Peyer's patch (tissue), 4 donors: ENCODE results near the gene ZNF799.

ENCODE experiments used
- CTCF ChIP-seq, 6 experiments: fragments of 450-650 bp in 4 of 6; fragments of 200-600 bp in 2 of 6; sonication (generic) in 1 of 6; IDR thresholded peaks; one replicate each; pipeline ENCODE4 v1.5.1; 2017 to 2019; ENCODE audit warnings: antibody characterized with exemption in 6 of 6, mild to moderate bottlenecking in 3 of 6, moderate library complexity in 1 of 6
- POLR2A ChIP-seq, 2 donors: fragments of 450-650 bp; IDR thresholded peaks; one replicate each; pipeline ENCODE4 v1.5.1; 2017; ENCODE audit warnings: antibody characterized with exemption in 2 of 2, mild to moderate bottlenecking in 2 of 2, moderate library complexity in 2 of 2

DNA sequence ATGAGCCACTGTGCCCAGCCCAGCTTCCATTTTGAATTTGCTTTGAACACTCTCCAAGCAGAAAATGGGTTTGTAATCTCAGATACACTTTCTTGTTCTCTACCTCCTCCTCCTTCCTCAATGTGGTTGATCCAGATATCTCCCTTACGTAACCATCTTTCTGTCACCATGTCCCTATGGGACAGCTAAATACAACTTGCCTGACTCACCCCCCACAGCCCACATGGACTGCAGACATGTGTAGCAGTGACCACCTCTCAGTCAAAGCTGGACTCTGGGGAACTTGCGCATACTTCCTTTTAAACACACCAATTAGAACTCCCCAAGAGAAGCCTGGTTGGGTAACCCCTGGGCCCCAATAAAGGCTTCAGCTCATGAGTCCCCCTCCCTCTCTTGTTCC lies 10.8 kb upstream of the ZNF799 start:
- TF ChIP-seq POLR2A (IDR thresholded peaks at IDR 0.05) (no peak), CTCF (IDR thresholded peaks at IDR 0.05) (no peak)
